NT2/D1 (cell line): Measurements from ENCODE around the gene IRAG1.
A peak's percentile ranks its signal among the peaks of the same experiment; 100 is the strongest.

ENCODE experiments used
- DNase-seq: peaks from one replicate; pipeline ENCODE4 v3.0.0-alpha.2; 2011; ENCODE audit warnings: low read depth, low spot score
- H3K27me3 ChIP-seq: 2 replicates; pipeline ENCODE4 v1.6.0; 2011; ENCODE audit warnings: mild to moderate bottlenecking; ENCODE audit not compliant: insufficient read length, insufficient read depth
- H3K36me3 ChIP-seq: 2 replicates; pipeline ENCODE4 v1.6.1; 2011; ENCODE audit warnings: mild to moderate bottlenecking, low read length, mixed read lengths; ENCODE audit not compliant: insufficient read depth, insufficient read length
- H3K4me1 ChIP-seq: 2 replicates; pipeline ENCODE4 v1.5.1; 2011; ENCODE audit not compliant: insufficient read depth, insufficient read length
- H3K4me3 ChIP-seq: 2 replicates; pipeline ENCODE4 v1.5.1; 2011; ENCODE audit warnings: low read depth; ENCODE audit not compliant: insufficient read length
- H3K9ac ChIP-seq: 2 replicates; pipeline ENCODE4 v1.6.0; 2011; ENCODE audit warnings: low read depth; ENCODE audit not compliant: insufficient read length
- H3K9me3 ChIP-seq: 2 replicates; pipeline ENCODE4 v1.5.1; 2011; ENCODE audit warnings: mild to moderate bottlenecking, low read length; ENCODE audit not compliant: insufficient read depth
- SUZ12 ChIP-seq: IDR thresholded peaks from 2 replicates; pipeline ENCODE4 v1.6.1; 2011; ENCODE audit not compliant: insufficient read length, insufficient read depth; ENCODE audit errors: extremely low read depth
- YY1 ChIP-seq: IDR thresholded peaks from 2 replicates; pipeline ENCODE4 v1.6.1; 2011; ENCODE audit not compliant: insufficient read length, insufficient read depth
- ZNF274 ChIP-seq: IDR thresholded peaks from 2 replicates; pipeline ENCODE4 v1.6.1; 2011; ENCODE audit warnings: mild to moderate bottlenecking, low read depth, low read length

IRAG1 gene

GRCh38 chr11:10655943-10656576, 37.5 kb downstream of the IRAG1 start:
- Histone ChIP-seq H3K27me3 (no peaks in the 10 kb centered on the region), H3K9ac (no peak overlapping the region), H3K36me3 (no peaks in the 10 kb centered on the region), H3K9me3 (0 out of 2 replicates have a peak, but pooled peaks cover 5% of the 10 kb centered on the region), H3K4me3 (no peak overlapping the region), H3K4me1 (no peaks in the 10 kb centered on the region)
- TF ChIP-seq ZNF274: no peak
- TF ChIP-seq YY1: no peak
- no peak for TF ChIP-seq SUZ12
- no peak for DNase-seq

- Histone ChIP-seq H3K9me3 (0 out of 2 replicates have a peak, but pooled peaks cover 5% of the 10 kb centered on the region), H3K9ac (no peak overlapping the region), H3K27me3 (no peaks in the 10 kb centered on the region), H3K36me3 (no peaks in the 10 kb centered on the region), H3K4me1 (no peaks in the 10 kb centered on the region), H3K4me3 (no peak overlapping the region)
- no peak for TF ChIP-seq YY1
- no peak for TF ChIP-seq SUZ12
- TF ChIP-seq ZNF274: no peak
- no peak for DNase-seq
These were observed 38.3 kb downstream of the IRAG1 start for GRCh38 chr11:10655227-10655626.

GRCh38 chr11:10654811-10655150, 38.8 kb downstream of the IRAG1 start:
- H3K36me3 ChIP-seq: no peaks in the 10 kb centered on the region
- no peak overlapping the region for H3K4me3 ChIP-seq
- no peak overlapping the region for H3K9ac ChIP-seq
- TF ChIP-seq YY1 (no peak), ZNF274 (no peak), SUZ12 (no peak)
- no peaks in the 10 kb centered on the region for H3K27me3 ChIP-seq
- H3K9me3 ChIP-seq: 0 out of 2 replicates have a peak, but pooled peaks cover 5% of the 10 kb centered on the region
- DNase-seq: no peak
- no peaks in the 10 kb centered on the region for H3K4me1 ChIP-seq

- Histone ChIP-seq H3K27me3 (no peaks in the 10 kb centered on the region), H3K4me3 (no peak overlapping the region), H3K36me3 (no peaks in the 10 kb centered on the region), H3K9me3 (0 out of 2 replicates have a peak, but pooled peaks cover 5% of the 10 kb centered on the region), H3K4me1 (no peaks in the 10 kb centered on the region), H3K9ac (no peak overlapping the region)
- no peak for TF ChIP-seq YY1
- TF ChIP-seq SUZ12: no peak
- TF ChIP-seq ZNF274: no peak
- DNase-seq: peak; percentile 27
These were observed 39.4 kb downstream of the IRAG1 start for GRCh38 chr11:10653946-10654810.

GRCh38 chr11:10653261-10653660, 40.3 kb downstream of the IRAG1 start:
- no peaks in the 10 kb centered on the region for H3K4me1 ChIP-seq
- 0 out of 2 replicates have a peak, but pooled peaks cover 5% of the 10 kb centered on the region for H3K9me3 ChIP-seq
- TF ChIP-seq YY1: no peak
- no peak for TF ChIP-seq SUZ12
- TF ChIP-seq ZNF274: no peak
- no peak overlapping the region for H3K4me3 ChIP-seq
- no peak for DNase-seq
- no peaks in the 10 kb centered on the region for H3K27me3 ChIP-seq
- no peak overlapping the region for H3K9ac ChIP-seq
- H3K36me3 ChIP-seq: no peaks in the 10 kb centered on the region

- H3K9me3 ChIP-seq: 0 out of 2 replicates have a peak, but pooled peaks cover 5% of the 10 kb centered on the region
- DNase-seq: no peak
- TF ChIP-seq ZNF274 (no peak), SUZ12 (no peak), YY1 (no peak)
- H3K4me3 ChIP-seq: no peak overlapping the region
- no peaks in the 10 kb centered on the region for H3K4me1 ChIP-seq
- no peak overlapping the region for H3K9ac ChIP-seq
- no peaks in the 10 kb centered on the region for H3K27me3 ChIP-seq
- H3K36me3 ChIP-seq: no peaks in the 10 kb centered on the region
These were observed 41.7 kb downstream of the IRAG1 start for GRCh38 chr11:10651656-10652361.

GRCh38 chr11:10650630-10651029, 42.9 kb downstream of the IRAG1 start:
- H3K4me1 ChIP-seq: no peaks in the 10 kb centered on the region

More at GRCh38 chr11:10650630-10651029, 42.9 kb downstream of the IRAG1 start:
- Histone ChIP-seq H3K9ac (no peak overlapping the region), H3K36me3 (no peaks in the 10 kb centered on the region), H3K9me3 (0 out of 2 replicates have a peak, but pooled peaks cover 5% of the 10 kb centered on the region), H3K27me3 (no peaks in the 10 kb centered on the region), H3K4me3 (no peak overlapping the region)
- TF ChIP-seq SUZ12 (no peak), ZNF274 (no peak), YY1 (no peak)
- DNase-seq: peak; percentile 46
